Peyer's patch (tissue), 4 donors: Measurements from ENCODE around the gene RAB33B.

ENCODE experiments used
- POLR2A ChIP-seq, 2 donors: fragments of 450-650 bp; IDR thresholded peaks; one replicate each; pipeline ENCODE4 v1.5.1; 2017; ENCODE audit warnings: antibody characterized with exemption in 2 of 2, mild to moderate bottlenecking in 2 of 2, moderate library complexity in 2 of 2
- TF ChIP-seq, protein P1 (sequence below), 6 experiments: fragments of 450-650 bp in 4 of 6; fragments of 200-600 bp in 2 of 6; sonication (generic) in 1 of 6; IDR thresholded peaks; one replicate each; pipeline ENCODE4 v1.5.1; 2017 to 2019; ENCODE audit warnings: antibody characterized with exemption in 6 of 6, mild to moderate bottlenecking in 3 of 6, moderate library complexity in 1 of 6

DNA sequence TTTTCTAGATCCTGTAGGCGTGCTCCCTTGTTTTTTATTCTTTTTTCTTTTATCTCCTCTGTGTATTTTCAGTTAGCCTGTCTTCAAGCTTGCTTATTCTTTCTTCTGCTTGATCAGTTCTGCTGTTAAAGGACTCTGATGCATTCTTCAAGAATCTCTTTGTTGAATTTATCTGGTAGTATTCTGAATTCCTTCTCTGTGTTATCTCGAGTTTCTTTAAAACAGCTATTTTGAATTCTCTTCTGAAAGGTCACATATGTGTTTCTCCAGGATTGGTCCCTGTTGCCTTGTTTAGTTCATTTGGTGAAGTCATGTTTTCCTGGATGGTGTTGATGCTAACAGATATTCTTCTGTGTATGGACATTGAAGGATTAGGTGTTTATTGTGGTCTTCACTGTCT, 15.3 kb downstream of the RAB33B start:
- TF ChIP-seq, protein P1, sequence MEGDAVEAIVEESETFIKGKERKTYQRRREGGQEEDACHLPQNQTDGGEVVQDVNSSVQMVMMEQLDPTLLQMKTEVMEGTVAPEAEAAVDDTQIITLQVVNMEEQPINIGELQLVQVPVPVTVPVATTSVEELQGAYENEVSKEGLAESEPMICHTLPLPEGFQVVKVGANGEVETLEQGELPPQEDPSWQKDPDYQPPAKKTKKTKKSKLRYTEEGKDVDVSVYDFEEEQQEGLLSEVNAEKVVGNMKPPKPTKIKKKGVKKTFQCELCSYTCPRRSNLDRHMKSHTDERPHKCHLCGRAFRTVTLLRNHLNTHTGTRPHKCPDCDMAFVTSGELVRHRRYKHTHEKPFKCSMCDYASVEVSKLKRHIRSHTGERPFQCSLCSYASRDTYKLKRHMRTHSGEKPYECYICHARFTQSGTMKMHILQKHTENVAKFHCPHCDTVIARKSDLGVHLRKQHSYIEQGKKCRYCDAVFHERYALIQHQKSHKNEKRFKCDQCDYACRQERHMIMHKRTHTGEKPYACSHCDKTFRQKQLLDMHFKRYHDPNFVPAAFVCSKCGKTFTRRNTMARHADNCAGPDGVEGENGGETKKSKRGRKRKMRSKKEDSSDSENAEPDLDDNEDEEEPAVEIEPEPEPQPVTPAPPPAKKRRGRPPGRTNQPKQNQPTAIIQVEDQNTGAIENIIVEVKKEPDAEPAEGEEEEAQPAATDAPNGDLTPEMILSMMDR (IDR thresholded peaks at IDR 0.05) = no peak
- TF ChIP-seq POLR2A (IDR thresholded peaks at IDR 0.05) = no peak
